HepG2 (cell line): ENCODE results near the gene CBLC. TPM values are rescaled to one million over a fixed set of nuclear protein-coding genes. Genes with fewer than 3 reads are reported as not detected.

Source experiments
- ATAC-seq: fragments of 200-7000 bp; cut with Tn5 transposase; 3 replicates; pipeline ENCODE4 v1.9.1; 2020; ENCODE audit warnings: mild to moderate bottlenecking, moderate library complexity
- BruUV-seq: library from RNA; stranded (reverse); fragments of 400-500 nt; replicated peaks from 2 replicates; lab custom pipeline; 2021; lab: Mats Ljungman, UMichigan
- CTCF ChIA-PET: fragments of 300-600 bp; formaldehyde crosslinking; extraction: SDS; loops from one replicate; lab custom pipeline; 2021; ENCODE audit warnings: low total read pairs, inconsistent platforms, low intra/inter-chr PET ratio; lab: Yijun Ruan, JAX
- POLR2A ChIA-PET: fragments of 350-600 bp; sonication (Branson Sonifier 250); formaldehyde crosslinking; loops from one replicate; lab custom pipeline; 2020; ENCODE audit warnings: antibody characterized with exemption, inconsistent platforms; lab: Yijun Ruan, JAX
- DNase-seq: peaks from one replicate; pipeline ENCODE4 v3.0.0-alpha.2; 2015; ENCODE audit warnings: low spot score
- FAIRE-seq: peaks from 3 replicates; lab custom pipeline; 2011; peaks lifted over from hg19 to GRCh38; lab: Jason Lieb, UNC
- H2AFZ ChIP-seq: one replicate; pipeline ENCODE4 v1.6.1; 2011; ENCODE audit warnings: low read length, inconsistent platforms
- H3K27ac ChIP-seq: fragments of 300-600 bp; 3 replicates; pipeline ENCODE4 v1.8.0; 2011; ENCODE audit warnings: mixed run types, mild to moderate bottlenecking, mixed read lengths, low read length, inconsistent platforms; ENCODE audit not compliant: insufficient read depth; ENCODE audit errors: extremely low read length
- H3K27me3 ChIP-seq, 2 experiments: fragments of 200-600 bp in 1 of 2; 2 replicates in 1 of 2; 3 replicates in 1 of 2; pipeline versions ENCODE4 v1.6.0 to v1.8.0; 2011; ENCODE audit warnings: low read length in 2 of 2, mild to moderate bottlenecking in 2 of 2, moderate library complexity in 2 of 2, inconsistent platforms in 1 of 2; ENCODE audit not compliant: insufficient read depth in 2 of 2, control insufficient read depth in 1 of 2
- H3K36me3 ChIP-seq, 2 experiments: fragments of 200-600 bp in 1 of 2; replicated peaks in 1 of 2; 2 replicates in 1 of 2; 3 replicates in 1 of 2; pipeline versions ENCODE4 v1.5.1 to v1.8.0; 2011; ENCODE audit warnings: low read length in 2 of 2, inconsistent platforms in 1 of 2; ENCODE audit not compliant: insufficient read depth in 2 of 2, control insufficient read depth in 1 of 2
- H3K4me1 ChIP-seq: 2 replicates; pipeline ENCODE4 v1.5.1; 2012; ENCODE audit warnings: low read length, inconsistent platforms; ENCODE audit not compliant: insufficient read depth
- H3K4me2 ChIP-seq: 2 replicates; pipeline ENCODE4 v1.6.0; 2011; ENCODE audit warnings: low read depth, low read length, inconsistent platforms
- H3K4me3 ChIP-seq, 3 experiments: fragments of 200-600 bp in 1 of 3; sonication (generic), shearing (Covaris generic) in 1 of 3; replicated peaks in 1 of 3; 2 replicates each; pipeline ENCODE4 v1.5.1; 2011 to 2016; ENCODE audit warnings: low read length in 3 of 3, inconsistent platforms in 2 of 3, low read depth in 2 of 3, mild to moderate bottlenecking in 2 of 3, control low read depth in 1 of 3, mixed read lengths in 1 of 3; ENCODE audit not compliant: insufficient read depth in 1 of 3
- H3K79me2 ChIP-seq: one replicate; pipeline ENCODE4 v1.6.1; 2011; ENCODE audit warnings: low read length, inconsistent platforms; ENCODE audit not compliant: insufficient read depth
- H3K9ac ChIP-seq: 2 replicates; pipeline ENCODE4 v1.6.0; 2011; ENCODE audit warnings: mild to moderate bottlenecking, low read depth, low read length, inconsistent platforms; ENCODE audit not compliant: insufficient read depth
- H3K9me3 ChIP-seq: 2 replicates; pipeline ENCODE4 v1.5.1; 2012; ENCODE audit warnings: mild to moderate bottlenecking, low read length
- H4K20me1 ChIP-seq: 2 replicates; pipeline ENCODE4 v1.6.0; 2011; ENCODE audit warnings: inconsistent platforms, mild to moderate bottlenecking, low read length, moderate library complexity; ENCODE audit not compliant: insufficient read depth
- AGO2 ChIP-seq: fragments of 200-400 bp; formaldehyde crosslinking; optimal IDR thresholded peaks from 2 replicates; pipeline ENCODE3; 2017; ENCODE audit warnings: mild to moderate bottlenecking, low read depth, low read length, moderate library complexity
- FOXK2 ChIP-seq: fragments of 450-650 bp; IDR thresholded peaks from 2 replicates; pipeline ENCODE4 v1.6.1; 2016
- MYC ChIP-seq: sonication (generic); formaldehyde crosslinking; IDR thresholded peaks from 2 replicates; pipeline ENCODE4 v1.9.0; 2021; ENCODE audit warnings: missing genetic modification reagents, borderline replicate concordance
- NR2F2 ChIP-seq: IDR thresholded peaks from 2 replicates; pipeline ENCODE4 v1.6.1; 2012; ENCODE audit warnings: low read depth, inconsistent platforms, borderline replicate concordance
- PAX8 ChIP-seq: sonication (generic); formaldehyde crosslinking; IDR thresholded peaks from 2 replicates; pipeline ENCODE4 v1.8.0; 2022; ENCODE audit warnings: mild to moderate bottlenecking, missing genetic modification reagents, borderline replicate concordance
- RBFOX2 ChIP-seq: fragments of 200-400 bp; formaldehyde crosslinking; IDR thresholded peaks from 2 replicates; pipeline ENCODE4 v1.6.1; 2017; ENCODE audit warnings: low read depth, mild to moderate bottlenecking, low read length
- STAT5B ChIP-seq: sonication (generic); formaldehyde crosslinking; IDR thresholded peaks from 2 replicates; pipeline ENCODE4 v1.4.0; 2020; ENCODE audit warnings: missing genetic modification reagents
- TOE1 ChIP-seq: sonication (generic); formaldehyde crosslinking; IDR thresholded peaks from 2 replicates; pipeline ENCODE4 v1.4.0; 2020; ENCODE audit warnings: mild to moderate bottlenecking, missing genetic modification reagents
- ZBTB38 ChIP-seq: sonication (generic); formaldehyde crosslinking; IDR thresholded peaks from 2 replicates; pipeline ENCODE4 v1.5.1; 2020; ENCODE audit warnings: mild to moderate bottlenecking, missing genetic modification reagents
- ZNF335 ChIP-seq: sonication (generic); formaldehyde crosslinking; IDR thresholded peaks from 2 replicates; pipeline ENCODE4 v1.4.0; 2020; ENCODE audit warnings: missing genetic modification reagents
- ZNF619 ChIP-seq: sonication (generic); formaldehyde crosslinking; IDR thresholded peaks from 2 replicates; pipeline ENCODE4 v1.4.0; 2020; ENCODE audit warnings: mild to moderate bottlenecking, missing genetic modification reagents
- ZNF772 ChIP-seq: sonication (generic); formaldehyde crosslinking; IDR thresholded peaks from 2 replicates; pipeline ENCODE4 v1.5.0; 2020; ENCODE audit warnings: mild to moderate bottlenecking, missing genetic modification reagents
- ZSCAN12 ChIP-seq: sonication (generic); formaldehyde crosslinking; IDR thresholded peaks from 2 replicates; pipeline ENCODE4 v1.9.0; 2021; ENCODE audit warnings: mild to moderate bottlenecking, missing genetic modification reagents
- WGBS: methylation state at CpG from one replicate; pipeline ENCODE4 v1.1.6; 2017; ENCODE audit warnings: low lambda C conversion rate; 5-methylcytosine and 5-hydroxymethylcytosine counted together
- in situ Hi-C: cut with HindIII; loops from 2 replicates; pipeline ENCODE4 v1.10.0; 2017; ENCODE audit warnings: low pct_unique_long_range_greater_than_20kb; ENCODE audit not compliant: extremely low pct_ligation_motif_present
- intact Hi-C: fragments of 100-400 bp; cut with micrococcal nuclease; formaldehyde crosslinking; loops from one replicate; pipeline ENCODE4 v1.10.0; 2022; ENCODE audit not compliant: unreplicated experiment
- polyA plus RNA-seq, 8 experiments: library from polyadenylated mRNA; depleted of rRNA in 3 of 8; stranded (reverse) in 7 of 8; unstranded in 1 of 8; fragments of >200 nt; fragmentation: Illumina TruSeq in 4 of 8; extraction: Trizol in 4 of 8; gene quantifications; 2 replicates each; pipeline versions ENCODE4 v1.2.1 to v1.2.3, GENCODE V29; 2011 to 2016; ENCODE audit warnings: low read depth in 4 of 8, missing spikeins in 1 of 8, mixed read lengths in 1 of 8; ENCODE audit not compliant: insufficient read depth in 1 of 8
- total RNA-seq, 5 experiments: library from RNA; depleted of rRNA; stranded (reverse); fragments of >200 nt; fragmentation: Illumina TruSeq; extraction: Trizol; gene quantifications; 2 replicates each; pipeline ENCODE4 v1.2.3, GENCODE V29; 2016; ENCODE audit warnings: low read depth in 1 of 5
- TF ChIP-seq, protein P1 (sequence below): sonication (generic); formaldehyde crosslinking; IDR thresholded peaks from 2 replicates; pipeline ENCODE4 v1.4.0; 2020; ENCODE audit warnings: low read depth, mild to moderate bottlenecking, missing genetic modification reagents
- TF ChIP-seq, protein P2 (sequence below): sonication (generic); formaldehyde crosslinking; IDR thresholded peaks from 2 replicates; pipeline ENCODE4 v1.8.1; 2022; ENCODE audit warnings: mild to moderate bottlenecking, missing genetic modification reagents
- TF ChIP-seq, protein P3 (sequence below): sonication (generic); formaldehyde crosslinking; IDR thresholded peaks from 2 replicates; pipeline ENCODE4 v1.8.0; 2022; ENCODE audit warnings: missing genetic modification reagents, mild to moderate bottlenecking, borderline replicate concordance
- TF ChIP-seq, protein P4 (sequence below): sonication (generic); formaldehyde crosslinking; IDR thresholded peaks from 2 replicates; pipeline ENCODE4 v1.8.0; 2022; ENCODE audit warnings: missing genetic modification reagents, low read depth, mild to moderate bottlenecking, borderline replicate concordance

Gene CBLC
- total and polyA plus RNA-seq, 2 of the 13 experiments (the other 11 are each of a cell fraction or from before 2014, with no cell fraction given), result 1.8 to 2.6 TPM

DNA sequence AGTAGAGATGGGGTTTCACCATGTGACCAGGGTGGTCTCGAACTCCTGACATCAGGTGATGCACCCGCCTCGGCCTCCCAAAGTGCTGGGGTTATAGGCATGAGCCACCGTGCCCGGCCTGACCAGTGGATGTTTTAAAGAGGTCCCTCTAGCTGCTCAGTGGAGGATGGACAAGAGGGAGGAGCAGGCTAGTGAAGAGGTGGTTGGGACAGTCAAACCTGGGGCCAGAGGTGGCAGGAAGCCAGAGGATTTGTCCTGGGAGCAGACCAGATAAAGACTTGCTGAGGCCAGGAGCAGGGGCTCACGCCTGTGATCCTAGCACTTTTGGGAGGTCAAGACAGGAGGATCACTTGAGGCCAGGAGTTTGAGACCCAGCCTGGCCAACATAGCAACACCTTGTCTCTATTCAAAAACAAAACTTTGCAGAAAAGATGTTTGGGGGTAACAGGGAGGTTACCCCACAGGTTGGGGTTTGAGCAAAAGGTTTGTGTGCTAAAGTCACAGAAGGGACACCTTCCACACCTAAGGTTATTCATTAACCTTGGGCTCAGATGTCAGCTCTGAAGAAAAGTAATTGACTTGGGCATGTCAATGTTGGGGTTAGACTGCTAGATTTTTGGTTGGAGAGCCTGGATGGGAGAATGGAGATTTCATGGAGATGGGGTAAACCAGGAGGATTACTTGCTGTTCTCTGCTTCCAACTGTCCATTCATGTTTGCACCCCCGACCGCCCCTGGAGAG lies 40.2 kb downstream of the CBLC start (continued):
- TF ChIP-seq, protein P1, sequence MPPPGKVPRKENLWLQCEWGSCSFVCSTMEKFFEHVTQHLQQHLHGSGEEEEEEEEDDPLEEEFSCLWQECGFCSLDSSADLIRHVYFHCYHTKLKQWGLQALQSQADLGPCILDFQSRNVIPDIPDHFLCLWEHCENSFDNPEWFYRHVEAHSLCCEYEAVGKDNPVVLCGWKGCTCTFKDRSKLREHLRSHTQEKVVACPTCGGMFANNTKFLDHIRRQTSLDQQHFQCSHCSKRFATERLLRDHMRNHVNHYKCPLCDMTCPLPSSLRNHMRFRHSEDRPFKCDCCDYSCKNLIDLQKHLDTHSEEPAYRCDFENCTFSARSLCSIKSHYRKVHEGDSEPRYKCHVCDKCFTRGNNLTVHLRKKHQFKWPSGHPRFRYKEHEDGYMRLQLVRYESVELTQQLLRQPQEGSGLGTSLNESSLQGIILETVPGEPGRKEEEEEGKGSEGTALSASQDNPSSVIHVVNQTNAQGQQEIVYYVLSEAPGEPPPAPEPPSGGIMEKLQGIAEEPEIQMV (CRISPR knock-in tag), result no peak
- no peak for TF ChIP-seq MYC (CRISPR knock-in tag)
- TF ChIP-seq, all 625 proteins: peak for 12

DNA sequence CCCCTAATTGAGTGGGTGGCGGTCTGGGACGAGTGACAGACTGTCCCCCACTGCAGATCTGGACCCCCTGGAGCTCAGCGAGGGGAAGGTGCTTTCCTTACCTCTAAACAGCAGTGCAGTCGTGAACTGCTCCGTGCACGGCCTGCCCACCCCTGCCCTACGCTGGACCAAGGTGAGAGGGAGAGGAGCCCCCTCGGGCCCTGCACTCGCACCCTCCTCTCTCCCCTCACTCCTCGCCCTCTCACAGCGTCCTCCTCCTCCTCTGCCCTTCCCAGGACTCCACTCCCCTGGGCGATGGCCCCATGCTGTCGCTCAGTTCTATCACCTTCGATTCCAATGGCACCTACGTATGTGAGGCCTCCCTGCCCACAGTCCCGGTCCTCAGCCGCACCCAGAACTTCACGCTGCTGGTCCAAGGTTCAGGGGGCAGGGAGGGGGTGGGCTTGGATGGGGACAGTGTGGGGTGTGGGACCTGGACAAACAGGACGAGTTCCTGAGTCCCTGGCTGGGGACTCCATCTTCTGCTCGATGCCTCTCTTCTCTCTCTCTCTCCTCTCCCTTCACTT lies 40.9 kb downstream of the CBLC start:
- H3K4me2 ChIP-seq, result no peak overlapping the region
- H3K4me1 ChIP-seq, result peaks cover 35% of the 10 kb centered on the region
- H4K20me1 ChIP-seq, result 0 out of 2 replicates have a peak, but pooled peaks cover 2% of the 10 kb centered on the region
- WGBS, result 88% methylated on average over 18 of the region's 20 CpGs
- H3K9me3 ChIP-seq, result no peaks in the 10 kb centered on the region
- no peak overlapping the region for H2AFZ ChIP-seq
- no peak overlapping the region for H3K4me3 ChIP-seq
- ChIA-PET CTCF (no interaction called here), POLR2A (interaction anchor here (0.9 to 8.3 kb wide), 2 partner anchors 10 to 53 kb away, joined by 4 to 67 read pairs; partner anchors contain the start of gene BCAM)
- DNase-seq (no peak), ATAC-seq (no peak)
- no peak overlapping the region for H3K27ac ChIP-seq
- intact Hi-C loops (no loop called here), in situ Hi-C loops (no loop called here)
- no peaks in the 10 kb centered on the region for H3K27me3 ChIP-seq
- no peaks in the 10 kb centered on the region for H3K79me2 ChIP-seq
- no peak for TF ChIP-seq ZNF335
- TF ChIP-seq ZBTB38 (CRISPR knock-in tag), result peak; percentile 21; the same call in 1 of the 2 replicates
- TF ChIP-seq, protein P2, sequence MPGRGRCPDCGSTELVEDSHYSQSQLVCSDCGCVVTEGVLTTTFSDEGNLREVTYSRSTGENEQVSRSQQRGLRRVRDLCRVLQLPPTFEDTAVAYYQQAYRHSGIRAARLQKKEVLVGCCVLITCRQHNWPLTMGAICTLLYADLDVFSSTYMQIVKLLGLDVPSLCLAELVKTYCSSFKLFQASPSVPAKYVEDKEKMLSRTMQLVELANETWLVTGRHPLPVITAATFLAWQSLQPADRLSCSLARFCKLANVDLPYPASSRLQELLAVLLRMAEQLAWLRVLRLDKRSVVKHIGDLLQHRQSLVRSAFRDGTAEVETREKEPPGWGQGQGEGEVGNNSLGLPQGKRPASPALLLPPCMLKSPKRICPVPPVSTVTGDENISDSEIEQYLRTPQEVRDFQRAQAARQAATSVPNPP (CRISPR knock-in tag), result no peak
- no peak for TF ChIP-seq TOE1 (CRISPR knock-in tag)
- no peak for TF ChIP-seq FOXK2
- no peak for TF ChIP-seq PAX8 (CRISPR knock-in tag)
- TF ChIP-seq, protein P3, sequence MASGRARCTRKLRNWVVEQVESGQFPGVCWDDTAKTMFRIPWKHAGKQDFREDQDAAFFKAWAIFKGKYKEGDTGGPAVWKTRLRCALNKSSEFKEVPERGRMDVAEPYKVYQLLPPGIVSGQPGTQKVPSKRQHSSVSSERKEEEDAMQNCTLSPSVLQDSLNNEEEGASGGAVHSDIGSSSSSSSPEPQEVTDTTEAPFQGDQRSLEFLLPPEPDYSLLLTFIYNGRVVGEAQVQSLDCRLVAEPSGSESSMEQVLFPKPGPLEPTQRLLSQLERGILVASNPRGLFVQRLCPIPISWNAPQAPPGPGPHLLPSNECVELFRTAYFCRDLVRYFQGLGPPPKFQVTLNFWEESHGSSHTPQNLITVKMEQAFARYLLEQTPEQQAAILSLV (CRISPR knock-in tag), result no peak
- TF ChIP-seq NR2F2, result no peak
- TF ChIP-seq ZNF619, result no peak
- TF ChIP-seq ZSCAN12, result no peak
- TF ChIP-seq AGO2, result peak; percentile 47
- TF ChIP-seq, protein P4, sequence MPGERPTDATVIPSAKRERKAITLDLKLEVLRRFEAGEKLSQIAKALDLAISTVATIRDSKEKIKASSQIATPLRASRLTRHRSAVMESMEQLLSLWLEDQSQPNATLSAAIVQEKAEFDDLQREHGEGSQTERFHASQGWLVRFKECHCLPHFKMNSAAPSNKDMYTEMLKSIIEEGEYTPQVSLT (CRISPR knock-in tag), result no peak
- no peak for TF ChIP-seq ZNF772 (CRISPR knock-in tag)
- TF ChIP-seq RBFOX2, result peak; percentile 59; the same call in 1 of the 2 replicates
- TF ChIP-seq STAT5B (CRISPR knock-in tag), result no peak
- TF ChIP-seq, all 625 proteins: peak for 3
- H3K36me3 ChIP-seq, result peaks cover 7 to 25% of the 10 kb centered on the region in 2 experiments
- no peak for FAIRE-seq
- H3K9ac ChIP-seq, result no peak overlapping the region
- BruUV-seq, result no TSS peak
